WTC11 (cell line): Measurements from ENCODE around the gene NUP210. TPM values are rescaled to one million over a fixed set of nuclear protein-coding genes. Genes with fewer than 3 reads are reported as not detected.
A peak's percentile ranks its signal among the peaks of the same experiment; 100 is the strongest.

Experiments
- ATAC-seq: fragments of 200-7000 bp; cut with Tn5 transposase; 2 replicates; pipeline ENCODE4 v1.10.0; 2021; ENCODE audit warnings: mild to moderate bottlenecking, moderate library complexity
- CTCF ChIA-PET: fragments of 300-600 bp; sonication (Branson Sonifier 250); formaldehyde crosslinking; loops from one replicate; lab custom pipeline; 2021; ENCODE audit warnings: antibody characterized with exemption; lab: Charles Lee
- POLR2A ChIA-PET: fragments of 350-600 bp; sonication (Branson Sonifier 250); formaldehyde crosslinking; loops from one replicate; lab custom pipeline; 2021; ENCODE audit warnings: antibody characterized with exemption; lab: Charles Lee
- DNase-seq: peaks from one replicate; pipeline ENCODE4 v3.0.0; 2021; ENCODE audit warnings: low spot score
- H3K27ac Mint-ChIP-seq: 2 replicates; pipeline ENCODE4 v1.8.0; 2021; ENCODE audit warnings: mixed read lengths
- H3K27me3 Mint-ChIP-seq: 2 replicates; pipeline ENCODE4 v1.8.0; 2021; ENCODE audit warnings: low read depth, mild to moderate bottlenecking, moderate library complexity, mixed read lengths
- H3K36me3 Mint-ChIP-seq: 2 replicates; pipeline ENCODE4 v1.8.0; 2021; ENCODE audit warnings: mixed read lengths
- H3K4me1 Mint-ChIP-seq: 2 replicates; pipeline ENCODE4 v1.8.0; 2022; ENCODE audit warnings: mixed read lengths
- H3K4me3 Mint-ChIP-seq: 2 replicates; pipeline ENCODE4 v1.8.0; 2021; ENCODE audit warnings: mild to moderate bottlenecking, moderate library complexity, mixed read lengths
- H3K9me3 Mint-ChIP-seq: 2 replicates; pipeline ENCODE4 v1.8.0; 2021; ENCODE audit warnings: mixed read lengths
- AR ChIP-seq: fragments of 250-450 bp; sonication (Bioruptor Pico); IDR thresholded peaks from 2 replicates; pipeline ENCODE4 v1.9.0; 2021; ENCODE audit warnings: mild to moderate bottlenecking
- ATF1 ChIP-seq: sonication (generic); formaldehyde crosslinking; IDR thresholded peaks from 2 replicates; pipeline ENCODE4 v1.8.1; 2023; ENCODE audit warnings: mild to moderate bottlenecking, moderate library complexity, missing genetic modification reagents
- ETV6 ChIP-seq: sonication (generic); formaldehyde crosslinking; IDR thresholded peaks from 2 replicates; pipeline ENCODE4 v1.8.1; 2022; ENCODE audit warnings: mild to moderate bottlenecking, missing genetic modification reagents
- IRF1 ChIP-seq: sonication (generic); formaldehyde crosslinking; IDR thresholded peaks from 2 replicates; pipeline ENCODE4 v1.8.0; 2023; ENCODE audit warnings: missing genetic modification reagents
- IRF2 ChIP-seq: sonication (generic); formaldehyde crosslinking; IDR thresholded peaks from 2 replicates; pipeline ENCODE4 v1.8.0; 2022; ENCODE audit warnings: low read depth, missing genetic modification reagents, borderline replicate concordance
- MYBL2 ChIP-seq: sonication (generic); formaldehyde crosslinking; IDR thresholded peaks from 2 replicates; pipeline ENCODE4 v1.8.1; 2023; ENCODE audit warnings: mild to moderate bottlenecking, moderate library complexity, missing genetic modification reagents
- NR2C2 ChIP-seq: sonication (generic); formaldehyde crosslinking; IDR thresholded peaks from 2 replicates; pipeline ENCODE4 v1.8.0; 2022; ENCODE audit warnings: mild to moderate bottlenecking, missing genetic modification reagents
- OVOL2 ChIP-seq: fragments of 250-450 bp; sonication (Bioruptor Pico); IDR thresholded peaks from 2 replicates; pipeline ENCODE4 v1.9.0; 2021; ENCODE audit warnings: mild to moderate bottlenecking, borderline replicate concordance
- PRDM15 ChIP-seq: sonication (generic); formaldehyde crosslinking; IDR thresholded peaks from 2 replicates; pipeline ENCODE4 v1.8.0; 2022; ENCODE audit warnings: missing genetic modification reagents
- RORB ChIP-seq: fragments of 250-450 bp; sonication (Bioruptor Pico); IDR thresholded peaks from 2 replicates; pipeline ENCODE4 v1.9.0; 2021; ENCODE audit warnings: mild to moderate bottlenecking
- SMAD3 ChIP-seq: sonication (generic); formaldehyde crosslinking; IDR thresholded peaks from 2 replicates; pipeline ENCODE4 v1.8.0; 2022; ENCODE audit warnings: missing genetic modification reagents, mild to moderate bottlenecking, borderline replicate concordance
- SMAD4 ChIP-seq: sonication (generic); formaldehyde crosslinking; IDR thresholded peaks from 2 replicates; pipeline ENCODE4 v1.8.0; 2022; ENCODE audit warnings: mild to moderate bottlenecking, missing genetic modification reagents
- TCF7 ChIP-seq: sonication (generic); formaldehyde crosslinking; IDR thresholded peaks from 2 replicates; pipeline ENCODE4 v1.8.0; 2022; ENCODE audit warnings: mild to moderate bottlenecking, low read depth, missing genetic modification reagents, moderate library complexity
- TP53 ChIP-seq: sonication (generic); formaldehyde crosslinking; IDR thresholded peaks from 2 replicates; pipeline ENCODE4 v1.8.1; 2023; ENCODE audit warnings: mild to moderate bottlenecking, missing genetic modification reagents
- ZBTB21 ChIP-seq: sonication (generic); formaldehyde crosslinking; IDR thresholded peaks from 2 replicates; pipeline ENCODE4 v1.8.1; 2023; ENCODE audit warnings: mild to moderate bottlenecking, missing genetic modification reagents, borderline replicate concordance
- ZNF263 ChIP-seq: sonication (generic); formaldehyde crosslinking; IDR thresholded peaks from 2 replicates; pipeline ENCODE4 v1.8.1; 2022; ENCODE audit warnings: low read depth, mild to moderate bottlenecking, moderate library complexity, missing genetic modification reagents
- ZNF423 ChIP-seq: fragments of 250-450 bp; sonication (Bioruptor Pico); IDR thresholded peaks from 2 replicates; pipeline ENCODE4 v2.1.2; 2022; ENCODE audit warnings: mild to moderate bottlenecking, moderate library complexity
- ZNF512 ChIP-seq: sonication (generic); formaldehyde crosslinking; IDR thresholded peaks from 2 replicates; pipeline ENCODE4 v1.8.1; 2022; ENCODE audit warnings: missing genetic modification reagents, borderline replicate concordance
- ZNF532 ChIP-seq: fragments of 250-450 bp; sonication (Bioruptor Pico); IDR thresholded peaks from 2 replicates; pipeline ENCODE4 v1.9.0; 2021; ENCODE audit warnings: mild to moderate bottlenecking, borderline replicate concordance
- total RNA-seq: library from RNA; stranded (reverse); gene quantifications from 3 replicates; pipeline ENCODE4 v1.2.3, GENCODE V29; 2021

Gene NUP210
- total RNA-seq, 1 experiment from 2014 or later = 59.2 TPM

- TF ChIP-seq ZNF512 = no peak
- TF ChIP-seq MYBL2 = no peak
Observed at GRCh38 chr3:13335503-13335902, 84.6 kb downstream of the NUP210 start (continued).

GRCh38 chr3:13335059-13335458, 85.1 kb downstream of the NUP210 start:
- H3K27ac Mint-ChIP-seq = peak overlapping the region; percentile 62; the same call in 1 of the 2 replicates
- no peak overlapping the region for H3K4me3 Mint-ChIP-seq
- H3K27me3 Mint-ChIP-seq = no peaks in the 10 kb centered on the region
- ATAC-seq (peak; percentile 46; the same call in 1 of the 2 replicates), DNase-seq (no peak)
- peaks cover 38% of the 10 kb centered on the region for H3K36me3 Mint-ChIP-seq
- ChIA-PET POLR2A (no interaction called here), CTCF (interaction anchor here (0.8 kb wide), 1 partner anchor 13 kb away, joined by 3 read pairs; no protein-coding TSS in a partner anchor)
- 0 out of 2 replicates have a peak, but pooled peaks cover 6% of the 10 kb centered on the region for H3K4me1 Mint-ChIP-seq
- TF ChIP-seq ETV6 (CRISPR knock-in tag) = no peak
- no peak for TF ChIP-seq ZNF423 (CRISPR knock-in tag)
- no peak for TF ChIP-seq RORB (CRISPR knock-in tag)
- TF ChIP-seq ATF1 (CRISPR knock-in tag) = no peak
- no peak for TF ChIP-seq IRF2 (CRISPR knock-in tag)
- TF ChIP-seq SMAD4 (CRISPR knock-in tag) = no peak
- TF ChIP-seq TCF7 (CRISPR knock-in tag) = no peak
- no peak for TF ChIP-seq ZNF512
- no peak for TF ChIP-seq SMAD3
- TF ChIP-seq ZNF263 (CRISPR knock-in tag) = no peak
- TF ChIP-seq AR = no peak
- no peak for TF ChIP-seq ZNF532 (CRISPR knock-in tag)
- no peak for TF ChIP-seq NR2C2 (CRISPR knock-in tag)
- TF ChIP-seq TP53 = no peak
- no peak for TF ChIP-seq PRDM15
- no peak for TF ChIP-seq OVOL2
- TF ChIP-seq IRF1 (CRISPR knock-in tag) = no peak
- TF ChIP-seq ZBTB21 (CRISPR knock-in tag) = no peak
- no peaks in the 10 kb centered on the region for H3K9me3 Mint-ChIP-seq
